ENCODE measurements around the gene PTPRG.
"Not testable (repeated sequence)": the region's sequence is repeated elsewhere in the genome, so short reads cannot be mapped to it uniquely, and the experiment has no call there.

PTPRG gene

GRCh38 chr3:61730577-61731231 lies 169.3 kb downstream of the PTPRG start:
- no peak for DNase-seq

- no peak for DNase-seq
Observed at GRCh38 chr3:61733000-61733399, 171.6 kb downstream of the PTPRG start.

GRCh38 chr3:61733876-61734275 lies 172.5 kb downstream of the PTPRG start:
- no peak for DNase-seq

- DNase-seq, result no peak
Observed at GRCh38 chr3:61734749-61735686, 173.6 kb downstream of the PTPRG start.

- no peak for DNase-seq
Observed at GRCh38 chr3:61736506-61736905, 175.1 kb downstream of the PTPRG start.

GRCh38 chr3:61739640-61740039 lies 178.3 kb downstream of the PTPRG start:
- no peak for DNase-seq

GRCh38 chr3:61740494-61740893 lies 179.1 kb downstream of the PTPRG start:
- no peak for DNase-seq

GRCh38 chr3:61741551-61741950 lies 180.2 kb downstream of the PTPRG start:
- no peak for DNase-seq

- DNase-seq, result no peak
Observed at GRCh38 chr3:61742006-61742405, 180.6 kb downstream of the PTPRG start.

GRCh38 chr3:61743067-61743466 lies 181.7 kb downstream of the PTPRG start:
- no peak for DNase-seq

GRCh38 chr3:61743686-61744242 lies 182.4 kb downstream of the PTPRG start:
- no peak for DNase-seq

- no peak for DNase-seq
Observed at GRCh38 chr3:61748288-61748687, 186.9 kb downstream of the PTPRG start.

GRCh38 chr3:61750766-61751165 lies 189.4 kb downstream of the PTPRG start:
- no peak for DNase-seq

- DNase-seq, result no peak
Observed at GRCh38 chr3:61758839-61759238, 197.5 kb downstream of the PTPRG start.

GRCh38 chr3:61760783-61761182 lies 199.4 kb downstream of the PTPRG start:
- not testable (repeated sequence) for DNase-seq

- DNase-seq, result no peak
Observed at GRCh38 chr3:61761694-61762430, 200.5 kb downstream of the PTPRG start.

- DNase-seq, result no peak
Observed at GRCh38 chr3:61765157-61765876, 203.9 kb downstream of the PTPRG start.

- no peak for DNase-seq
Observed at GRCh38 chr3:61768284-61769037, 207.1 kb downstream of the PTPRG start.

GRCh38 chr3:61769266-61769990 lies 208.1 kb downstream of the PTPRG start:
- DNase-seq, result no peak

- DNase-seq, result no peak
Observed at GRCh38 chr3:61771976-61772375, 210.6 kb downstream of the PTPRG start.

- no peak for DNase-seq
Observed at GRCh38 chr3:61772456-61772855, 211.1 kb downstream of the PTPRG start.

Data from NCI-H2227 treated with DMSO at 0.1 percent for 48 hours (cell line).